Bronchial smooth muscle cell (primary cell): ENCODE measurements around the gene WDR5B. TPM values are rescaled to one million over a fixed set of nuclear protein-coding genes. Genes with fewer than 3 reads are reported as not detected.

ENCODE experiments used
- total RNA-seq: library from RNA; depleted of rRNA; stranded (reverse); fragments of >200 nt; gene quantifications from 2 replicates; pipeline ENCODE4 v1.2.1, GENCODE V29; 2014

Gene WDR5B
- total RNA-seq, result 3.7 and 5.0 TPM in 2 replicates

GRCh38 chr3:122415762-122416654 is at the start of gene WDR5B:
TSS of gene WDR5B (minus strand) at chr3:122416062. CDS start at chr3:122415528, 534 bp downstream.

GRCh38 chr3:122383771-122384697 is 31.8 kb downstream of the WDR5B start, which contains the start of gene FAM162A:
TSS of gene FAM162A (plus strand) at chr3:122384182. CDS start at chr3:122384266, 84 bp downstream.

GRCh38 chr3:122382888-122383666 is 32.8 kb downstream of the WDR5B start, which contains the start of gene MIX23:
TSS of gene MIX23 (minus strand) at chr3:122383231. CDS start at chr3:122383224, 7 bp downstream.

Other genes starting within 250 kb of the WDR5B start
- not detected in 2 replicates for gene CASR, start 232.4 kb downstream of the WDR5B start, total RNA-seq
- gene CSTA, start 90.8 kb downstream of the WDR5B start, total RNA-seq, result 1.6 and 6.6 TPM in 2 replicates
- gene MIX23, start 32.8 kb downstream of the WDR5B start, total RNA-seq, result 22.1 and 24.7 TPM in 2 replicates
- 15.4 and 20.3 TPM in 2 replicates for gene FAM162A, start 31.9 kb downstream of the WDR5B start, total RNA-seq
- gene KPNA1, start 98.9 kb upstream of the WDR5B start, total RNA-seq, result 18.9 and 22.6 TPM in 2 replicates
- gene PARP9, start 148.2 kb upstream of the WDR5B start, total RNA-seq, result 23.4 and 26.5 TPM in 2 replicates
- gene DTX3L, start 148.3 kb upstream of the WDR5B start, total RNA-seq, result 8.8 and 14.2 TPM in 2 replicates
- 0.16 and 0.17 TPM in 2 replicates for gene PARP15, start 161.6 kb upstream of the WDR5B start, total RNA-seq